ENCODE data around the gene AAMP. TPM values are rescaled to one million over a fixed set of nuclear protein-coding genes. Genes with fewer than 3 reads are reported as not detected.
A peak's percentile ranks its signal among the peaks of the same experiment; 100 is the strongest.

AAMP gene
- total and polyA plus RNA-seq, 2 donors from 2014 or later: 70.1 to 108 TPM

GRCh38 chr2:218301176-218301819, 31.4 kb upstream of the AAMP start:
- H3K9me3 ChIP-seq (ENCODE audit: control insufficient read depth in 2 of 3, insufficient read depth in 1 of 3, low read length in 3 of 3): no peaks in the 10 kb centered on the region
- no peak overlapping the region for H3K9ac ChIP-seq (ENCODE audit: low read length in 3 of 3)
- FAIRE-seq: peak; percentile 21
- no peak overlapping the region for H3K4me3 ChIP-seq (ENCODE audit: low read length in 3 of 3)
- H3K27me3 ChIP-seq (ENCODE audit: control insufficient read depth, insufficient read depth, low read length): no peaks in the 10 kb centered on the region
- peaks cover 0 to 3% (median 2%) of the 10 kb centered on the region in 3 donors for H3K4me1 ChIP-seq (ENCODE audit: control insufficient read depth in 2 of 3, insufficient read depth in 2 of 3, low read depth in 1 of 3, low read length in 3 of 3)
- TF ChIP-seq CTCF (IDR thresholded peaks at IDR 0.05; ENCODE audit: borderline replicate concordance, extremely low read depth, insufficient read depth): peak; percentile 99
- no peaks in the 10 kb centered on the region for H3K36me3 ChIP-seq (ENCODE audit: control insufficient read depth in 2 of 3, insufficient read depth in 3 of 3, low read length in 3 of 3)
- intact Hi-C loops (cut with DNase I): loop anchor here (10.0 kb wide), 1 partner anchor 54 kb away; the partner anchor contains the start of gene CATIP
- H3K27ac ChIP-seq (ENCODE audit: low read depth in 2 of 2, low read length in 2 of 2): no peak overlapping the region
- peak; percentile 85 to 96 (median 92) for DNase-seq

GRCh38 chr2:218300141-218300540, 30.2 kb upstream of the AAMP start:
- intact Hi-C loops (cut with DNase I): loop anchor here (10.0 kb wide), 1 partner anchor 55 kb away; the partner anchor contains the start of gene CATIP
- Histone ChIP-seq H3K27ac (ENCODE audit: low read depth in 2 of 2, low read length in 2 of 2) (no peak overlapping the region), H3K4me1 (ENCODE audit: control insufficient read depth in 2 of 3, insufficient read depth in 2 of 3, low read depth in 1 of 3, low read length in 3 of 3) (peaks cover 0 to 6% (median 3%) of the 10 kb centered on the region in 3 donors), H3K9me3 (ENCODE audit: control insufficient read depth in 2 of 3, insufficient read depth in 1 of 3, low read length in 3 of 3) (no peaks in the 10 kb centered on the region), H3K36me3 (ENCODE audit: control insufficient read depth in 2 of 3, insufficient read depth in 3 of 3, low read length in 3 of 3) (no peaks in the 10 kb centered on the region), H3K4me3 (ENCODE audit: low read length in 3 of 3) (no peak overlapping the region), H3K27me3 (ENCODE audit: control insufficient read depth, insufficient read depth, low read length) (no peaks in the 10 kb centered on the region), H3K9ac (ENCODE audit: low read length in 3 of 3) (no peak overlapping the region)
- FAIRE-seq (no peak), DNase-seq (no peak)
- TF ChIP-seq CTCF (IDR thresholded peaks at IDR 0.05; ENCODE audit: borderline replicate concordance, extremely low read depth, insufficient read depth): no peak

- peaks cover 0 to 12% (median 10%) of the 10 kb centered on the region in 3 donors for H3K4me1 ChIP-seq (ENCODE audit: control insufficient read depth in 2 of 3, insufficient read depth in 2 of 3, low read depth in 1 of 3, low read length in 3 of 3)
- H3K4me3 ChIP-seq (ENCODE audit: low read length in 3 of 3): no peak overlapping the region
- H3K27ac ChIP-seq (ENCODE audit: low read depth in 2 of 2, low read length in 2 of 2): peak overlapping the region; percentile 44 to 79
- DNase-seq: peak in 1 of 5 donors; percentile 58
- no peak for FAIRE-seq
- no peak for TF ChIP-seq CTCF (IDR thresholded peaks at IDR 0.05; ENCODE audit: borderline replicate concordance, extremely low read depth, insufficient read depth)
- H3K27me3 ChIP-seq (ENCODE audit: control insufficient read depth, insufficient read depth, low read length): no peaks in the 10 kb centered on the region
- H3K9me3 ChIP-seq (ENCODE audit: control insufficient read depth in 2 of 3, insufficient read depth in 1 of 3, low read length in 3 of 3): no peaks in the 10 kb centered on the region
- H3K36me3 ChIP-seq (ENCODE audit: control insufficient read depth in 2 of 3, insufficient read depth in 3 of 3, low read length in 3 of 3): no peaks in the 10 kb centered on the region
- intact Hi-C loops (cut with DNase I): loop anchor here (10.0 kb wide), 1 partner anchor 96 kb away; the partner anchor contains the start of gene CTDSP1
- peak overlapping the region in 1 of 3 donors; percentile 26 for H3K9ac ChIP-seq (ENCODE audit: low read length in 3 of 3)
Observed at GRCh38 chr2:218298314-218298875, 28.5 kb upstream of the AAMP start.
